ENCODE results near the gene CCNY.

- TF ChIP-seq ZNF598 (CRISPR knock-in tag; IDR thresholded peaks at IDR 0.05; ENCODE audit: borderline replicate concordance): no peak
- TF ChIP-seq EED (CRISPR knock-in tag; IDR thresholded peaks at IDR 0.05): no peak
- no peak for TF ChIP-seq ELF1 (CRISPR knock-in tag; IDR thresholded peaks at IDR 0.05)
- no peak for TF ChIP-seq SALL1 (CRISPR knock-in tag; IDR thresholded peaks at IDR 0.05)
These were observed 263.9 kb downstream of the CCNY start for GRCh38 chr10:35600193-35600592.

Measured in HepG2 (cell line).